Naive B cell (primary cell): Measurements from ENCODE around the gene RELL1. TPM values are rescaled to one million over a fixed set of nuclear protein-coding genes. Genes with fewer than 3 reads are reported as not detected.
"Not testable (repeated sequence)": the region's sequence is repeated elsewhere in the genome, so short reads cannot be mapped to it uniquely, and the experiment has no call there.

ENCODE experiments used
- ATAC-seq, 2 donors: fragments of 150-1000 bp; cut with Tn5 transposase; 2 replicates each; pipeline ENCODE4 v1.10.0; 2021; ENCODE audit warnings: low read depth in 2 of 2, mild to moderate bottlenecking in 2 of 2, moderate library complexity in 2 of 2
- DNase-seq: peaks from one replicate; pipeline ENCODE4 v3.0.0; 2022
- H3K27ac Mint-ChIP-seq, 6 donors: one replicate each; pipeline ENCODE4 v1.8.0; 2020 to 2022; ENCODE audit warnings: mild to moderate bottlenecking in 6 of 6, mixed read lengths in 6 of 6, moderate library complexity in 5 of 6, inconsistent platforms in 2 of 6
- H3K27me3 Mint-ChIP-seq, 3 donors: one replicate each; pipeline ENCODE4 v1.8.0; 2021 to 2022; ENCODE audit warnings: mixed read lengths in 3 of 3, mild to moderate bottlenecking in 1 of 3
- H3K36me3 Mint-ChIP-seq, 2 donors: one replicate each; pipeline ENCODE4 v1.8.0; 2020 to 2022; ENCODE audit warnings: mixed read lengths in 2 of 2, inconsistent platforms in 1 of 2, mild to moderate bottlenecking in 1 of 2
- H3K4me1 Mint-ChIP-seq, 3 donors: one replicate each; pipeline ENCODE4 v1.8.0; 2020 to 2022; ENCODE audit warnings: mixed read lengths in 3 of 3, inconsistent platforms in 1 of 3, mild to moderate bottlenecking in 1 of 3, moderate library complexity in 1 of 3
- H3K4me3 Mint-ChIP-seq, 8 donors: one replicate each; pipeline ENCODE4 v1.8.0; 2020 to 2022; ENCODE audit warnings: mild to moderate bottlenecking in 8 of 8, mixed read lengths in 8 of 8, moderate library complexity in 8 of 8, inconsistent platforms in 2 of 8
- H3K9me3 Mint-ChIP-seq, 7 donors: one replicate each; pipeline ENCODE4 v1.8.0; 2020 to 2022; ENCODE audit warnings: mixed read lengths in 7 of 7, mild to moderate bottlenecking in 5 of 7, inconsistent platforms in 2 of 7, moderate library complexity in 1 of 7
- polyA plus RNA-seq, 6 donors: library from polyadenylated mRNA; unstranded; fragments of 300-500 nt; fragmentation: Illumina TruSeq; gene quantifications; one replicate each; pipeline ENCODE4 v1.2.3, GENCODE V29; 2021; ENCODE audit warnings: low read depth in 6 of 6

The RELL1 gene
- polyA plus RNA-seq, 6 donors from 2014 or later: 0.32 to 1.2 (median 0.59) TPM; not detected in 2

GRCh38 chr4:37670249-37670648, 15.9 kb downstream of the RELL1 start:
- Mint-ChIP-seq H3K4me3 (no peak overlapping the region), H3K27ac (no peak overlapping the region), H3K27me3 (peaks cover 0 to 14% (median 5%) of the 10 kb centered on the region in 3 donors), H3K4me1 (peaks cover 4 to 23% (median 14%) of the 10 kb centered on the region in 3 donors), H3K9me3 (no peaks in the 10 kb centered on the region), H3K36me3 (no peaks in the 10 kb centered on the region)
- DNase-seq (no peak), ATAC-seq (no peak)

- not testable (repeated sequence) for H3K4me3 Mint-ChIP-seq, DNase-seq, H3K36me3 Mint-ChIP-seq, ATAC-seq, H3K9me3 Mint-ChIP-seq, H3K27me3 Mint-ChIP-seq, H3K27ac Mint-ChIP-seq
- peaks cover 0 to 16% (median 9%) of the 10 kb centered on the region in 3 donors for H3K4me1 Mint-ChIP-seq
Observed at GRCh38 chr4:37669124-37669523, 17.1 kb downstream of the RELL1 start.

GRCh38 chr4:37667197-37668100, 18.7 kb downstream of the RELL1 start:
- ATAC-seq (no peak), DNase-seq (no peak)
- Mint-ChIP-seq H3K36me3 (no peaks in the 10 kb centered on the region), H3K4me1 (peaks cover 0 to 8% (median 3%) of the 10 kb centered on the region in 3 donors), H3K27me3 (no peaks in the 10 kb centered on the region), H3K4me3 (no peak overlapping the region), H3K9me3 (no peaks in the 10 kb centered on the region), H3K27ac (no peak overlapping the region)

- DNase-seq (no peak), ATAC-seq (no peak)
- no peak overlapping the region for H3K4me3 Mint-ChIP-seq
Observed at GRCh38 chr4:37666625-37667071, 19.5 kb downstream of the RELL1 start.

GRCh38 chr4:37665333-37666320, 20.5 kb downstream of the RELL1 start:
- Mint-ChIP-seq H3K9me3 (no peaks in the 10 kb centered on the region), H3K36me3 (no peaks in the 10 kb centered on the region), H3K27me3 (no peaks in the 10 kb centered on the region), H3K4me1 (peaks cover 3 to 16% (median 8%) of the 10 kb centered on the region in 3 donors), H3K4me3 (no peak overlapping the region), H3K27ac (peak overlapping the region in 1 of 6 donors; percentile 26)
- ATAC-seq (no peak), DNase-seq (no peak)

More at GRCh38 chr4:37666625-37667071, 19.5 kb downstream of the RELL1 start:
- Mint-ChIP-seq H3K4me1 (peaks cover 3 to 12% (median 6%) of the 10 kb centered on the region in 3 donors), H3K36me3 (no peaks in the 10 kb centered on the region), H3K27ac (peak overlapping the region in 2 of 6 donors; percentile 1 to 45), H3K27me3 (no peaks in the 10 kb centered on the region), H3K9me3 (no peaks in the 10 kb centered on the region)

GRCh38 chr4:37664696-37665095, 21.5 kb downstream of the RELL1 start:
- ATAC-seq: no peak
- peaks cover 3 to 16% (median 8%) of the 10 kb centered on the region in 3 donors for H3K4me1 Mint-ChIP-seq
- H3K4me3 Mint-ChIP-seq: no peak overlapping the region

GRCh38 chr4:37663552-37663951, 22.6 kb downstream of the RELL1 start:
- ATAC-seq (no peak), DNase-seq (no peak)
- Mint-ChIP-seq H3K27me3 (peaks cover 0 to 8% (median 0%) of the 10 kb centered on the region in 3 donors), H3K9me3 (no peaks in the 10 kb centered on the region), H3K4me3 (no peak overlapping the region), H3K36me3 (no peaks in the 10 kb centered on the region), H3K4me1 (peaks cover 3 to 16% (median 8%) of the 10 kb centered on the region in 3 donors), H3K27ac (no peak overlapping the region)

More at GRCh38 chr4:37664696-37665095, 21.5 kb downstream of the RELL1 start:
- no peak for DNase-seq
- Mint-ChIP-seq H3K27me3 (no peaks in the 10 kb centered on the region), H3K36me3 (no peaks in the 10 kb centered on the region), H3K27ac (no peak overlapping the region), H3K9me3 (no peaks in the 10 kb centered on the region)

- Mint-ChIP-seq H3K27ac (peak overlapping the region in 1 of 6 donors; percentile 56), H3K36me3 (no peaks in the 10 kb centered on the region), H3K4me3 (no peak overlapping the region), H3K27me3 (peaks cover 0 to 8% (median 0%) of the 10 kb centered on the region in 3 donors), H3K9me3 (no peaks in the 10 kb centered on the region), H3K4me1 (peaks cover 3 to 16% (median 8%) of the 10 kb centered on the region in 3 donors)
- no peak for DNase-seq
- no peak for ATAC-seq
Observed at GRCh38 chr4:37662861-37663390, 23.2 kb downstream of the RELL1 start.

GRCh38 chr4:37662251-37662650, 23.9 kb downstream of the RELL1 start:
- H3K4me1 Mint-ChIP-seq: peaks cover 3 to 16% (median 8%) of the 10 kb centered on the region in 3 donors
- peaks cover 0 to 6% (median 3%) of the 10 kb centered on the region in 7 donors for H3K9me3 Mint-ChIP-seq
- ATAC-seq (no peak), DNase-seq (no peak)
- peaks cover 0 to 4% of the 10 kb centered on the region in 2 donors for H3K36me3 Mint-ChIP-seq
- peaks cover 0 to 8% (median 0%) of the 10 kb centered on the region in 3 donors for H3K27me3 Mint-ChIP-seq
- no peak overlapping the region for H3K4me3 Mint-ChIP-seq
- peak overlapping the region in 2 of 6 donors; percentile 53 to 65 for H3K27ac Mint-ChIP-seq

GRCh38 chr4:37661772-37662171, 24.4 kb downstream of the RELL1 start:
- Mint-ChIP-seq H3K27ac (peak overlapping the region in 1 of 6 donors; percentile 48), H3K4me1 (peaks cover 3 to 13% (median 7%) of the 10 kb centered on the region in 3 donors), H3K36me3 (peaks cover 0 to 6% of the 10 kb centered on the region in 2 donors), H3K9me3 (peaks cover 0 to 8% (median 6%) of the 10 kb centered on the region in 7 donors), H3K4me3 (no peak overlapping the region), H3K27me3 (peaks cover 0 to 8% (median 0%) of the 10 kb centered on the region in 3 donors)
- DNase-seq: no peak
- no peak for ATAC-seq

GRCh38 chr4:37659696-37660095, 26.5 kb downstream of the RELL1 start:
- H3K4me1 Mint-ChIP-seq: peaks cover 3 to 9% (median 5%) of the 10 kb centered on the region in 3 donors
- H3K27me3 Mint-ChIP-seq: peaks cover 0 to 8% (median 0%) of the 10 kb centered on the region in 3 donors
- peak overlapping the region in 2 of 6 donors; percentile 35 to 69 for H3K27ac Mint-ChIP-seq
- H3K9me3 Mint-ChIP-seq: peaks cover 4 to 24% (median 17%) of the 10 kb centered on the region in 7 donors
- no peak overlapping the region for H3K4me3 Mint-ChIP-seq
- no peak for DNase-seq
- no peak for ATAC-seq
- H3K36me3 Mint-ChIP-seq: peaks cover 0 to 6% of the 10 kb centered on the region in 2 donors

- Mint-ChIP-seq H3K27ac (no peak overlapping the region), H3K9me3 (peaks cover 9 to 38% (median 19%) of the 10 kb centered on the region in 7 donors), H3K36me3 (peaks cover 0 to 9% of the 10 kb centered on the region in 2 donors), H3K4me1 (peaks cover under 1 to 5% (median 2%) of the 10 kb centered on the region in 3 donors), H3K4me3 (no peak overlapping the region), H3K27me3 (peaks cover 0 to 8% (median 0%) of the 10 kb centered on the region in 3 donors)
- ATAC-seq: no peak
- no peak for DNase-seq
Observed at GRCh38 chr4:37656649-37657048, 29.5 kb downstream of the RELL1 start.
